Lower leg skin (tissue), 3 donors: ENCODE results near the gene MVK.

Source experiments
- CTCF ChIP-seq, 3 donors: fragments of 450-650 bp; IDR thresholded peaks; one replicate each; pipeline ENCODE4 v1.5.1; 2016; ENCODE audit warnings: antibody characterized with exemption in 3 of 3, mild to moderate bottlenecking in 3 of 3, moderate library complexity in 2 of 3
- POLR2A ChIP-seq, 2 donors: fragments of 450-650 bp; IDR thresholded peaks; one replicate each; pipeline ENCODE4 v1.6.1; 2016 to 2017; ENCODE audit warnings: antibody characterized with exemption in 2 of 2, mild to moderate bottlenecking in 1 of 2, moderate library complexity in 1 of 2

GRCh38 chr12:109630815-109631214, 57.2 kb downstream of the MVK start:
- TF ChIP-seq CTCF (IDR thresholded peaks at IDR 0.05) (no peak), POLR2A (IDR thresholded peaks at IDR 0.05) (no peak)
